Parathyroid adenoma (tissue), 2 donors: ENCODE results near the gene DOCK3.

Experiments used
- H2AFZ ChIP-seq: fragments of 300-600 bp; sonication (generic); one replicate; pipeline ENCODE4 v1.7.0; 2017; ENCODE audit warnings: antibody characterized with exemption, mild to moderate bottlenecking
- H3K27ac ChIP-seq: fragments of 300-600 bp; sonication (generic); one replicate; pipeline ENCODE4 v1.7.0; 2017
- H3K27me3 ChIP-seq: fragments of 300-600 bp; sonication (generic); one replicate; pipeline ENCODE4 v1.7.0; 2017; ENCODE audit warnings: low read length; ENCODE audit not compliant: control insufficient read depth, insufficient read depth
- H3K36me3 ChIP-seq: fragments of 300-600 bp; sonication (generic); one replicate; pipeline ENCODE4 v1.7.0; 2017; ENCODE audit warnings: low read length; ENCODE audit not compliant: control insufficient read depth, insufficient read depth
- H3K4me1 ChIP-seq: fragments of 300-600 bp; sonication (generic); one replicate; pipeline ENCODE4 v1.7.0; 2017; ENCODE audit warnings: control low read depth
- H3K4me2 ChIP-seq: fragments of 300-600 bp; sonication (generic); one replicate; pipeline ENCODE4 v1.7.0; 2017; ENCODE audit warnings: low read length
- H3K4me3 ChIP-seq: fragments of 300-600 bp; sonication (generic); one replicate; pipeline ENCODE4 v1.7.0; 2017; ENCODE audit warnings: low read depth, low read length
- H3K79me2 ChIP-seq: fragments of 300-600 bp; sonication (generic); one replicate; pipeline ENCODE4 v1.7.0; 2017; ENCODE audit warnings: control low read depth
- H3K9ac ChIP-seq: fragments of 300-600 bp; sonication (generic); one replicate; pipeline ENCODE4 v1.7.0; 2017; ENCODE audit warnings: mild to moderate bottlenecking
- H3K9me3 ChIP-seq: fragments of 300-600 bp; sonication (generic); one replicate; pipeline ENCODE4 v1.7.0; 2017; ENCODE audit warnings: low read length; ENCODE audit not compliant: control insufficient read depth
- TF ChIP-seq, protein P1 (sequence below): fragments of 300-600 bp; sonication (generic); IDR thresholded peaks from one replicate; pipeline ENCODE4 v1.7.0; 2017; ENCODE audit warnings: antibody characterized with exemption, mild to moderate bottlenecking
- donor health status: primary hyperparathyroidism.

DOCK3 gene

DNA sequence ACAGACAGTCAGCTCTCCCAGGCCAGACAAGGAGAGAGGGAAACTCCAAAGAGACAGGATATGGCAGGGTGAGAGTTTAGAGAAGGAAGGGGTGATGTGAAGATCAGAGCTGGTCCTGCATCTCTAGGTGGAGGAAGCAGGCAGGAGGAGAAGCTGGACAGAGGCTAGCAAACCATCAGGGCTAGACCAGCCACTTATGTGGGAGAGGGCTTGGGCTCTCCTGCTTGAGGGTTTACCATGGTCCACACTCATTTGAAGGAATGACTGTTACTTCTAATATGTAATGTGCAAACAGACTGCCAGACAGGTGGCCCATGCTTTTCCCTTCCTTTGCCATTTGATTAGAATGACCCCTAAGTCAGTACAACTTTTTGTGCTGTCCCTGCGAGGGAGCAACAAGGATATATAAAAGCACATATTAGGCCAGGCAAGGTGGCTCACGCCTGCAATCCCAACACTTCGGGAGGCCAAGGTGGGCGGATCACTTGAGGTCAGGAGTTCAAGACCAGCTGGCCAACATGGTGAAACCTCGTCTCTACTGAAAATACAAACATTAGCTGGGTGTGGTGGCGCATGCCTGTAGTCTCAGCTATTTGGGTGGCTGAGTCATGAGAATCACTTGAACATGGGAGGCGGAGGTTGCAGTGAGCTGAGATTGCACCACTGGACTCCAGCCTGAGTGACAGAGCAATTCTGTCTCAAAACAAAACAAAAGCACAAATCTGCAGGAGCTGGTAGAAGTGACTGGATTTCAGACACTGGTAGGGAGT lies 669.4 kb downstream of the DOCK3 start:
- Histone ChIP-seq H3K4me3 (no peak overlapping the region), H3K27ac (no peak overlapping the region), H3K4me2 (no peak overlapping the region), H3K4me1 (peaks cover 16% of the 10 kb centered on the region), H3K9me3 (no peaks in the 10 kb centered on the region), H3K36me3 (no peaks in the 10 kb centered on the region), H3K9ac (no peak overlapping the region), H3K27me3 (no peaks in the 10 kb centered on the region), H3K79me2 (no peaks in the 10 kb centered on the region), H2AFZ (no peak overlapping the region)
- TF ChIP-seq, protein P1, sequence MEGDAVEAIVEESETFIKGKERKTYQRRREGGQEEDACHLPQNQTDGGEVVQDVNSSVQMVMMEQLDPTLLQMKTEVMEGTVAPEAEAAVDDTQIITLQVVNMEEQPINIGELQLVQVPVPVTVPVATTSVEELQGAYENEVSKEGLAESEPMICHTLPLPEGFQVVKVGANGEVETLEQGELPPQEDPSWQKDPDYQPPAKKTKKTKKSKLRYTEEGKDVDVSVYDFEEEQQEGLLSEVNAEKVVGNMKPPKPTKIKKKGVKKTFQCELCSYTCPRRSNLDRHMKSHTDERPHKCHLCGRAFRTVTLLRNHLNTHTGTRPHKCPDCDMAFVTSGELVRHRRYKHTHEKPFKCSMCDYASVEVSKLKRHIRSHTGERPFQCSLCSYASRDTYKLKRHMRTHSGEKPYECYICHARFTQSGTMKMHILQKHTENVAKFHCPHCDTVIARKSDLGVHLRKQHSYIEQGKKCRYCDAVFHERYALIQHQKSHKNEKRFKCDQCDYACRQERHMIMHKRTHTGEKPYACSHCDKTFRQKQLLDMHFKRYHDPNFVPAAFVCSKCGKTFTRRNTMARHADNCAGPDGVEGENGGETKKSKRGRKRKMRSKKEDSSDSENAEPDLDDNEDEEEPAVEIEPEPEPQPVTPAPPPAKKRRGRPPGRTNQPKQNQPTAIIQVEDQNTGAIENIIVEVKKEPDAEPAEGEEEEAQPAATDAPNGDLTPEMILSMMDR, result no peak

DNA sequence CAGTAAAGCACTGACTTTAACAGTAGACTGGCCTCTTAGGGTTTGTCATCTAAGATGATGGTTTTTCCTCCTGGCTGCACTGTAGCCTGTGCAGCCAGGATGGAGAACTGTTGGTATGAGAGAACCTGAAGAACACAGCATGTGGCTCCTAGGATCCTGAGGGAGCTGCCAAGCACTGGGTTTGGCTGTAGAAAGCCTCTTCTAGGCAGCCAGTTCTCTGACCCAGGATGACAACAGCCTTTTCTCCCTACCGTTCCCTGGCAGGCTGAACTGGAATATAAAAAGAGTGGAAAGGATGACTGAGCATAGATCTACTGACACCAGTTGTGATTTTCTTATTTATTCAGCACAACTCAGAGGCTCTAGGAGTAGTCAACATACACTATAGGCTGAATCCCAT lies 676.0 kb downstream of the DOCK3 start:
- Histone ChIP-seq H3K36me3 (no peaks in the 10 kb centered on the region), H2AFZ (no peak overlapping the region), H3K9ac (no peak overlapping the region), H3K79me2 (no peaks in the 10 kb centered on the region), H3K4me2 (no peak overlapping the region), H3K9me3 (no peaks in the 10 kb centered on the region), H3K27me3 (no peaks in the 10 kb centered on the region), H3K4me3 (no peak overlapping the region), H3K4me1 (peaks cover 11% of the 10 kb centered on the region), H3K27ac (no peak overlapping the region)
- TF ChIP-seq, protein P1, result no peak

- Histone ChIP-seq H3K79me2 (no peaks in the 10 kb centered on the region), H3K9ac (no peak overlapping the region), H3K4me1 (peaks cover 11% of the 10 kb centered on the region), H3K4me2 (no peak overlapping the region), H2AFZ (no peak overlapping the region), H3K27me3 (no peaks in the 10 kb centered on the region), H3K4me3 (no peak overlapping the region), H3K27ac (peak overlapping the region; percentile 58), H3K9me3 (no peaks in the 10 kb centered on the region), H3K36me3 (no peaks in the 10 kb centered on the region)
- TF ChIP-seq, protein P1, result no peak
These were observed 678.4 kb downstream of the DOCK3 start for GRCh38 chr3:51353131-51353530.

GRCh38 chr3:51353691-51354090 lies 679.0 kb downstream of the DOCK3 start:
- H3K79me2 ChIP-seq, result no peaks in the 10 kb centered on the region
- no peak overlapping the region for H3K9ac ChIP-seq
- no peaks in the 10 kb centered on the region for H3K36me3 ChIP-seq
- no peaks in the 10 kb centered on the region for H3K9me3 ChIP-seq
- TF ChIP-seq, protein P1, result no peak
- no peak overlapping the region for H2AFZ ChIP-seq
- no peak overlapping the region for H3K4me2 ChIP-seq
- no peak overlapping the region for H3K4me3 ChIP-seq
- H3K4me1 ChIP-seq, result peaks cover 11% of the 10 kb centered on the region
- H3K27me3 ChIP-seq, result no peaks in the 10 kb centered on the region
- H3K27ac ChIP-seq, result peak overlapping the region; percentile 58

DNA sequence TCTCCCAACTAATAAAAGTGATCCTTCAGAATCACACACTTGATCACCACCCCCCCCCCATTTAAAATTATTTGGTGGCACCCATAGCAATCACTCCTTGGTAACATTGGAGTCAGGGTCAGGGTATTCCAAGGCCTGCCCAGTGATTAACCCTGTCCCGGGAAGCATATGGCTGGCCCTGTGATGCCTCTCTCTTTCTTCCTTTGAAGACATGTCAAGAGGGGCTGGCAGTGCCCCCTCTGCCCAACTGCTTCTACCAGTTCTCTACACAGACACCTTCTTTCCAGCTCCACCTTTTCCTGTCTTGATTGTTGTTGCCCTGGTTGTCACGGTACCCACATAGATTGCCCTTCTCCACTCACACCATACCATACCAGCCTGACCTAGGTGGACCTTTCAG lies 679.4 kb downstream of the DOCK3 start:
- Histone ChIP-seq H3K4me3 (no peak overlapping the region), H2AFZ (no peak overlapping the region), H3K9ac (no peak overlapping the region), H3K9me3 (no peaks in the 10 kb centered on the region), H3K36me3 (no peaks in the 10 kb centered on the region), H3K27me3 (no peaks in the 10 kb centered on the region), H3K4me1 (peaks cover 11% of the 10 kb centered on the region), H3K4me2 (no peak overlapping the region), H3K27ac (no peak overlapping the region), H3K79me2 (no peaks in the 10 kb centered on the region)
- TF ChIP-seq, protein P1, result no peak
